Renal pelvis (tissue), 4 donors: ENCODE measurements around the gene SYT17. TPM values are rescaled to one million over a fixed set of nuclear protein-coding genes. Genes with fewer than 3 reads are reported as not detected.

Source experiments
- DNase-seq: peaks from one replicate; pipeline ENCODE4 v3.0.0-alpha.2; 2013
- polyA plus RNA-seq, 3 donors: library from polyadenylated mRNA; unstranded; fragments of 120-200 nt; gene quantifications; one replicate each; pipeline ENCODE4 v1.2.1, GENCODE V29; 2013; ENCODE audit not compliant: insufficient read length in 3 of 3

The SYT17 gene
- polyA plus RNA-seq, 3 donors, result 10.2 to 13.6 (median 11.2) TPM

GRCh38 chr16:19210968-19211367, 42.9 kb downstream of the SYT17 start:
- DNase-seq, result no peak

- no peak for DNase-seq
Observed at GRCh38 chr16:19212059-19212458, 44.0 kb downstream of the SYT17 start.

GRCh38 chr16:19213885-19214284, 45.8 kb downstream of the SYT17 start:
- DNase-seq, result no peak

- DNase-seq, result no peak
Observed at GRCh38 chr16:19215705-19216104, 47.7 kb downstream of the SYT17 start.

GRCh38 chr16:19218581-19218980, 50.5 kb downstream of the SYT17 start:
- DNase-seq, result no peak

GRCh38 chr16:19219836-19220235, 51.8 kb downstream of the SYT17 start:
- no peak for DNase-seq

- no peak for DNase-seq
Observed at GRCh38 chr16:19223235-19224170, 55.5 kb downstream of the SYT17 start.

- no peak for DNase-seq
Observed at GRCh38 chr16:19225651-19226050, 57.6 kb downstream of the SYT17 start.

GRCh38 chr16:19227643-19228042, 59.6 kb downstream of the SYT17 start:
- no peak for DNase-seq

GRCh38 chr16:19228052-19228451, 60.0 kb downstream of the SYT17 start:
- DNase-seq, result no peak

- no peak for DNase-seq
Observed at GRCh38 chr16:19228575-19228974, 60.5 kb downstream of the SYT17 start.

- DNase-seq, result no peak
Observed at GRCh38 chr16:19230575-19230974, 62.5 kb downstream of the SYT17 start.

- DNase-seq, result no peak
Observed at GRCh38 chr16:19231881-19232280, 63.8 kb downstream of the SYT17 start.

- no peak for DNase-seq
Observed at GRCh38 chr16:19232988-19233387, 64.9 kb downstream of the SYT17 start.

- DNase-seq, result no peak
Observed at GRCh38 chr16:19235478-19235877, 67.4 kb downstream of the SYT17 start.

- DNase-seq, result no peak
Observed at GRCh38 chr16:19235886-19236285, 67.8 kb downstream of the SYT17 start.

GRCh38 chr16:19236561-19237209, 68.6 kb downstream of the SYT17 start:
- DNase-seq, result no peak

GRCh38 chr16:19238406-19238805, 70.4 kb downstream of the SYT17 start:
- no peak for DNase-seq

GRCh38 chr16:19239511-19240155, 71.6 kb downstream of the SYT17 start:
- DNase-seq, result no peak

- no peak for DNase-seq
Observed at GRCh38 chr16:19240494-19240893, 72.5 kb downstream of the SYT17 start.

GRCh38 chr16:19241512-19241911, 73.5 kb downstream of the SYT17 start:
- DNase-seq, result no peak

GRCh38 chr16:19242186-19242585, 74.1 kb downstream of the SYT17 start:
- DNase-seq, result no peak
